HEK293 (cell line): Measurements from ENCODE around the gene FZD1.

ENCODE experiments used
- CTCF ChIA-PET: fragments of 350-600 bp; formaldehyde crosslinking; extraction: SDS; loops from one replicate; lab custom pipeline; 2021; ENCODE audit warnings: antibody characterized with exemption; lab: Yijun Ruan, JAX
- POLR2A ChIA-PET: fragments of 300-600 bp; formaldehyde crosslinking; extraction: SDS; loops from one replicate; lab custom pipeline; 2020; ENCODE audit warnings: antibody characterized with exemption, inconsistent platforms; lab: Yijun Ruan, JAX
- H3K27ac ChIP-seq: fragments of 200-500 bp; sonication (Bioruptor generic); 2 replicates; pipeline ENCODE4 v1.5.1; 2014; ENCODE audit warnings: low read depth, low read length, control low read depth, inconsistent platforms; ENCODE audit errors: extremely low read depth
- H3K36me3 ChIP-seq, 2 experiments: fragments of 200-500 bp in 1 of 2; sonication (Bioruptor generic) in 1 of 2; 1 replicate in 1 of 2; 2 replicates in 1 of 2; pipeline ENCODE4 v1.5.1; 2014 to 2017; ENCODE audit warnings: inconsistent platforms in 2 of 2, low read length in 2 of 2; ENCODE audit not compliant: control insufficient read depth in 2 of 2, insufficient read depth in 1 of 2
- H3K4me1 ChIP-seq: fragments of 200-500 bp; sonication (Bioruptor generic); 2 replicates; pipeline ENCODE4 v1.5.1; 2014; ENCODE audit warnings: mild to moderate bottlenecking, low read length, inconsistent platforms; ENCODE audit not compliant: control insufficient read depth, insufficient read depth
- H3K4me3 ChIP-seq: 2 replicates; pipeline ENCODE4 v1.5.1; 2011; ENCODE audit warnings: low read depth, mild to moderate bottlenecking, control low read depth, low read length, moderate library complexity
- H3K9me3 ChIP-seq: fragments of 200-500 bp; sonication (Bioruptor generic); 2 replicates; pipeline ENCODE4 v1.5.1; 2014; ENCODE audit warnings: low read depth, low read length, inconsistent platforms; ENCODE audit not compliant: control insufficient read depth, insufficient read depth
- GLI4 ChIP-seq: fragments of 450-650 bp; formaldehyde crosslinking; IDR thresholded peaks from 2 replicates; pipeline ENCODE4 v1.5.1; 2016; ENCODE audit warnings: missing biosample characterization, missing genetic modification characterization
- HIC1 ChIP-seq: fragments of 450-650 bp; formaldehyde crosslinking; IDR thresholded peaks from 2 replicates; pipeline ENCODE4 v1.5.1; 2016; ENCODE audit warnings: missing biosample characterization, missing genetic modification characterization
- PRDM6 ChIP-seq: fragments of 450-650 bp; formaldehyde crosslinking; IDR thresholded peaks from 2 replicates; pipeline ENCODE4 v1.5.1; 2017; ENCODE audit warnings: missing biosample characterization, missing genetic modification characterization
- SP7 ChIP-seq: fragments of 450-650 bp; formaldehyde crosslinking; IDR thresholded peaks from 2 replicates; pipeline ENCODE4 v1.5.1; 2016; ENCODE audit warnings: missing biosample characterization, missing genetic modification characterization
- ZBTB1 ChIP-seq: fragments of 450-650 bp; formaldehyde crosslinking; IDR thresholded peaks from 2 replicates; pipeline ENCODE4 v1.5.1; 2016; ENCODE audit warnings: missing biosample characterization, missing genetic modification characterization
- ZBTB17 ChIP-seq: fragments of 450-650 bp; formaldehyde crosslinking; IDR thresholded peaks from 2 replicates; pipeline ENCODE4 v1.5.1; 2016; ENCODE audit warnings: missing biosample characterization, missing genetic modification characterization
- ZBTB49 ChIP-seq: fragments of 450-650 bp; formaldehyde crosslinking; IDR thresholded peaks from 2 replicates; pipeline ENCODE4 v1.5.1; 2016; ENCODE audit warnings: missing biosample characterization, missing genetic modification characterization, low read depth
- ZNF132 ChIP-seq: fragments of 450-650 bp; formaldehyde crosslinking; IDR thresholded peaks from 2 replicates; pipeline ENCODE4 v1.5.1; 2017; ENCODE audit warnings: missing biosample characterization, missing genetic modification characterization, borderline replicate concordance
- ZNF157 ChIP-seq: fragments of 450-650 bp; formaldehyde crosslinking; IDR thresholded peaks from 2 replicates; pipeline ENCODE4 v1.5.1; 2016; ENCODE audit warnings: missing biosample characterization, missing genetic modification characterization
- ZNF18 ChIP-seq: fragments of 450-650 bp; formaldehyde crosslinking; IDR thresholded peaks from 2 replicates; pipeline ENCODE4 v1.5.1; 2016; ENCODE audit warnings: missing biosample characterization, missing genetic modification characterization
- ZNF221 ChIP-seq: fragments of 450-650 bp; formaldehyde crosslinking; IDR thresholded peaks from 2 replicates; pipeline ENCODE4 v1.5.1; 2017; ENCODE audit warnings: missing biosample characterization, missing genetic modification characterization, borderline replicate concordance
- ZNF23 ChIP-seq: fragments of 450-650 bp; formaldehyde crosslinking; IDR thresholded peaks from 2 replicates; pipeline ENCODE4 v1.5.1; 2016; ENCODE audit warnings: missing biosample characterization, missing genetic modification characterization, borderline replicate concordance
- ZNF24 ChIP-seq: fragments of 450-650 bp; formaldehyde crosslinking; IDR thresholded peaks from 2 replicates; pipeline ENCODE4 v1.5.1; 2016; ENCODE audit warnings: missing biosample characterization, missing genetic modification characterization
- ZNF266 ChIP-seq: fragments of 450-650 bp; formaldehyde crosslinking; IDR thresholded peaks from 2 replicates; pipeline ENCODE4 v1.5.1; 2016; ENCODE audit warnings: missing biosample characterization, missing genetic modification characterization, low read depth
- ZNF311 ChIP-seq: fragments of 450-650 bp; formaldehyde crosslinking; IDR thresholded peaks from 2 replicates; pipeline ENCODE4 v1.5.1; 2017; ENCODE audit warnings: missing biosample characterization, missing genetic modification characterization, borderline replicate concordance
- ZNF335 ChIP-seq: fragments of 450-650 bp; formaldehyde crosslinking; conservative IDR thresholded peaks from 2 replicates; pipeline ENCODE4 v1.5.1; 2016; ENCODE audit warnings: missing biosample characterization, missing genetic modification characterization
- ZNF510 ChIP-seq: fragments of 450-650 bp; formaldehyde crosslinking; IDR thresholded peaks from 2 replicates; pipeline ENCODE4 v1.5.1; 2018; ENCODE audit warnings: mild to moderate bottlenecking, missing genetic modification characterization, missing biosample characterization; ENCODE audit not compliant: insufficient replicate concordance
- ZNF544 ChIP-seq: fragments of 450-650 bp; formaldehyde crosslinking; IDR thresholded peaks from 2 replicates; pipeline ENCODE4 v1.5.0; 2017; ENCODE audit warnings: missing biosample characterization, missing genetic modification characterization
- ZNF555 ChIP-seq: fragments of 450-650 bp; formaldehyde crosslinking; conservative IDR thresholded peaks from 2 replicates; pipeline ENCODE4 v1.5.1; 2017; ENCODE audit warnings: missing biosample characterization, mild to moderate bottlenecking, missing genetic modification characterization, inconsistent platforms
- ZNF560 ChIP-seq: fragments of 450-650 bp; formaldehyde crosslinking; IDR thresholded peaks from 2 replicates; pipeline ENCODE4 v1.5.1; 2017; ENCODE audit warnings: missing biosample characterization, missing genetic modification characterization, borderline replicate concordance
- ZNF670 ChIP-seq: fragments of 450-650 bp; formaldehyde crosslinking; IDR thresholded peaks from 2 replicates; pipeline ENCODE4 v1.5.1; 2016; ENCODE audit warnings: missing biosample characterization, missing genetic modification characterization, low read depth
- ZSCAN23 ChIP-seq: fragments of 450-650 bp; formaldehyde crosslinking; IDR thresholded peaks from 2 replicates; pipeline ENCODE4 v1.5.1; 2016; ENCODE audit warnings: missing biosample characterization, missing genetic modification characterization
- ZSCAN4 ChIP-seq: fragments of 450-650 bp; formaldehyde crosslinking; IDR thresholded peaks from 2 replicates; pipeline ENCODE4 v1.5.1; 2017; ENCODE audit warnings: missing biosample characterization, missing genetic modification characterization
- ZXDB ChIP-seq: fragments of 450-650 bp; formaldehyde crosslinking; IDR thresholded peaks from 2 replicates; pipeline ENCODE4 v1.5.1; 2016; ENCODE audit warnings: missing biosample characterization, missing genetic modification characterization

Gene FZD1

GRCh38 chr7:91316426-91316825, 52.2 kb downstream of the FZD1 start:
- POLR2A ChIA-PET: no interaction called here
- Histone ChIP-seq H3K4me1 (no peaks in the 10 kb centered on the region), H3K27ac (no peak overlapping the region), H3K4me3 (no peak overlapping the region), H3K36me3 (no peaks in the 10 kb centered on the region), H3K9me3 (no peaks in the 10 kb centered on the region)
- CTCF ChIA-PET: no interaction called here
- TF ChIP-seq ZNF221 (tag by site-specific recombination) (no peak), ZBTB17 (tag by site-specific recombination) (no peak), ZNF311 (no peak), ZSCAN23 (tag by site-specific recombination) (no peak), ZNF132 (tag by site-specific recombination) (no peak)

GRCh38 chr7:91319351-91319750, 55.1 kb downstream of the FZD1 start:
- H3K4me1 ChIP-seq: no peaks in the 10 kb centered on the region
- CTCF ChIA-PET: no interaction called here
- no peaks in the 10 kb centered on the region for H3K36me3 ChIP-seq

More at GRCh38 chr7:91319351-91319750, 55.1 kb downstream of the FZD1 start:
- Histone ChIP-seq H3K4me3 (no peak overlapping the region), H3K27ac (no peak overlapping the region), H3K9me3 (no peaks in the 10 kb centered on the region)
- POLR2A ChIA-PET: no interaction called here
- TF ChIP-seq ZNF544 (tag by site-specific recombination) (no peak), SP7 (no peak), ZNF510 (tag by site-specific recombination) (no peak), ZNF18 (tag by site-specific recombination) (no peak), ZXDB (no peak), ZNF670 (tag by site-specific recombination) (no peak), ZNF555 (tag by site-specific recombination) (no peak), ZNF560 (tag by site-specific recombination) (no peak), ZSCAN4 (tag by site-specific recombination) (no peak), PRDM6 (no peak), GLI4 (no peak), ZNF23 (tag by site-specific recombination) (no peak), ZSCAN23 (tag by site-specific recombination) (no peak), ZNF266 (tag by site-specific recombination) (no peak), ZNF24 (tag by site-specific recombination) (no peak), ZBTB1 (no peak), ZNF335 (tag by site-specific recombination) (no peak), HIC1 (no peak), ZNF157 (no peak), ZBTB49 (tag by site-specific recombination) (no peak)
